HG02610 (cell line): ENCODE data around the gene MARCHF6.
A peak's percentile ranks its signal among the peaks of the same experiment; 100 is the strongest.
"Not testable (repeated sequence)": the region's sequence is repeated elsewhere in the genome, so short reads cannot be mapped to it uniquely, and the experiment has no call there.

Source experiments
- ATAC-seq: cut with Tn5 transposase; IDR thresholded peaks from one replicate; pipeline ENCODE4 v1.9.1; 2021; ENCODE audit warnings: mild to moderate bottlenecking, moderate library complexity; ENCODE audit not compliant: unreplicated experiment

MARCHF6 gene

DNA sequence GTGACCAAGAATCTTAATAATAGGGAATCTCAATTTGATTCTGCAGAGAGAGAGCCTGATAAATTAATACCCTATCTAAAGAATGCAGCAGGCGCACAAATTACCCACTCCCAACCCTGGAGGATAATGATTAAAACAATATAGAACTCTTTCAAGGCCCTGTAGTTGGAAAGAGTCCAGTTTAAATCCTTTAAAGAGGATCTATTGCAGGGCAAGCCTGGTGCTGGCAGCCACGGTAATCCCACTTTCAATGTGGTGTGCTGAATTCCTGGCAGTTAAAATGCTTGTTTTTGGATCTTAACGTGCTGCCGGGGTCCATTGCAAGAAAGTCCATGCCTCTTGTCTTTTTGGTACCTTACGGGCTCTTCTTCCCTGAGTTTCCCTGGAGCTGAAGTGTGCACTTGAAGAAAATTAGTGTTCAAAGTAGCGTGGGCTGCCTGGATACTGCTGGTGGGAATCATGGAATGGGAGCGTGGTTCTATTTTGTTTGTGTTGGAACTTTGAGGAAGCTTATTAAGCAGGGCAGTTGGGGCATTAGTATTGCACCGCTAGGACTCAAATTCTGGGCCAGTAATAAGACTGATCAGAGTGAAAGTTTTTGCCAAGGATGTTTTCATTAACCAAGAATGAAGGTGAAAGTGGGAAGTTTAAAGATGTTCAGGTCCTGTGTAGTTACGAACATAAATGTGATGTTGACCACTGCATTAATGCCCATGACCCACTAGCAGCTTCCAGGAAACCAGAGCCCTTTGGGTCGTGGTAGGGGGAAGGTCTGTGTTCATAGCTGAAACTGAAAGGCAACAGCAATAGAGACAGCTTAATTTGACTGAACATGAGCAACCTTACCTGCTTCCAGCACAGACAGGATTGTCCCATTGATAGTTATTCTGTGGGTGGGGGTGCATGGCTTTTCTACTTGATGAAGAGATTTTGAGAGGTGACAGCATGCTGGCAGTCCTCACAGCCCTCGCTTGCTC lies 20.8 kb downstream of the MARCHF6 start:
- peak; percentile 60 for ATAC-seq

DNA sequence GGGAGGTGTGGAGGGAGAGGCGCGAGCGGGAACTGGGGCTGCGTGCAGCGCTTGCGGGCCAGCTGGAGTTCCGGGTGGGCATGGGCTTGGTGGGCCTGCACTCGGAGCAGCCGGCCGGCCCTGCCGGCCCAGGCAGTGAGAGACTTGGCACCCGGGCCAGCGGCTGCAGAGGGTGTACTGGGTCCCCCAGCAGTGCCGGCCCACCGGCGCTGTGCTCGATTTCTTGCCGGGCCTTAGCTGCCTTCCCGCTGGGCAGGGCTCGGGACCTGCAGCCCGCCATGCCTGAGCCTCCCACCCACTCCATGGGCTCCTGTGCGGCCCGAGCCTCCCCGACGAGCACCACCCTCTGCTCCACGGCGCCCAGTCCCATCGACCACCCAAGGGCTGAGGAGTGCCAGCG lies 21.7 kb downstream of the MARCHF6 start:
- not testable (repeated sequence) for ATAC-seq

DNA sequence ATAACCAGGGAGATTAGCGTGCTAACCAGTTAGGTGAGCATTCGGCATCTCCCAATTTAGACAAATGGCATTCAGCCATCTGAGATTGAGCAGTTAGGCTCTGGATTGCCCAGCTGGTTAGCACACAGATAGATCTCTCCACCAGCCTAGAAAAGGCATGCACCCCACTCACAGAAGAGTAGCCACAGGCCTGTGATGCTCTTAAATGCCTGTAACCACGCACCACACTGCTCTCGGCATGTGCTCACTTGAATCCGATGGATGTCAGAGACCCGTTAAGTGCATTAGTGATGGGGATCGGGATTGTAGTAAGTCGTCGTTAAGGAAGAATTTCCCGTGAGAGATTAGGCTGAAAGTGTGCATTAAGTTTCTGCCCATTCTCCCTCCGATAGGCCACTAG lies 23.0 kb downstream of the MARCHF6 start:
- no peak for ATAC-seq

DNA sequence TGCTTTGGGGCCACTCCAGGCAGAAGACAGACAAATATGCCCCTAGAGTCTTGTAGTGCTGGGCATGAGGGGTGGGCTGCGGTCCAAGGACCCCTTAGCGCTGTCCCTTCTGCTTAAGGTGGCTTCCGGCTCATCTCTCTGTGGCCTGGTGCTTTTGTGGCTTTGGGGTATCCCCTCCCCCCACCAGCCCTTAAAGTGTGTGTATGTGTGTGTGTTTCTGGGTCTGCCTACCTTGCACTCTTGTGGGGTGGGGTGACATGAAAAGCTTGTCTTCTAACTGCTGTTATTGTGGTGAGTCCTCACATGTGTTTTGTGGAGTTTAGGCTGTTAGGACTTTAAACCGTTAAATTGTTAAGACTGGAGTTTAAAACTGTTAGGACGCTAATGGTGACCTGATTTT lies 23.6 kb downstream of the MARCHF6 start:
- no peak for ATAC-seq

DNA sequence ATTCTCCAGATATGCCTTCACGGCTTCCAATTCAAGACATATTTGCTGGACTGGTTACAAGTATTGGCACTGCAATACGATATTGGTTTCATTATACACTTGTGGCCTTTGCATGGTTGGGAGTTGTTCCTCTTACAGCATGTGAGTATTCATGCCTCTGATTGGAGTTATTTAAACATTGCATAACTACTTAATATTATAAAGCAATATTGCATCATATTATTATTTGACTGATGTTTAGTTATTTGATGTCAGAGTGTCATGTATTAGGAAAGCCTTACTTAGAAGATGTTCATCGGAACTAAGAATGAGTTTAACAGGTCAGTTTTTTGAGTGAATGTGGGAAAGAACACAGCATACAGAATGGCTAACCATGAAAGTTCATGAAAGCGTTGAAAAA lies 28.3 kb downstream of the MARCHF6 start:
- ATAC-seq = no peak

DNA sequence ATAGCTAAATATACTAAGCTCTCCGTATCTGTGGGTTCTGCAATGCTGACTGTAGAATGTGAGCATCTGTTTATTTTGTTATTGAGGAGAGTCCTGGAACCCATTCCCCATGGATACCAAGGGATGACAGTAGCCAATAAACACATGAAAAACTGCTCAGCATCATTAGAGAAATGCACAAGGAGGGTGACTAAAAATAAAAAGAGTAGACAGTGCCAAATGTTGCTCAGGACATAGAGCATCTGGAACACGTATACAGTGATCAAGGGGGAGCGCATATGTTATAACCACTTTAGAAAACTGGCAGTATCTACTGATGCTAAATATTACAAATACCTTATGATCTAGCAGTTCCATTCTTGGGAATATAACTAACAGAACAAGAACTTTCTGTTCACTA lies 31.0 kb downstream of the MARCHF6 start:
- ATAC-seq = no peak

DNA sequence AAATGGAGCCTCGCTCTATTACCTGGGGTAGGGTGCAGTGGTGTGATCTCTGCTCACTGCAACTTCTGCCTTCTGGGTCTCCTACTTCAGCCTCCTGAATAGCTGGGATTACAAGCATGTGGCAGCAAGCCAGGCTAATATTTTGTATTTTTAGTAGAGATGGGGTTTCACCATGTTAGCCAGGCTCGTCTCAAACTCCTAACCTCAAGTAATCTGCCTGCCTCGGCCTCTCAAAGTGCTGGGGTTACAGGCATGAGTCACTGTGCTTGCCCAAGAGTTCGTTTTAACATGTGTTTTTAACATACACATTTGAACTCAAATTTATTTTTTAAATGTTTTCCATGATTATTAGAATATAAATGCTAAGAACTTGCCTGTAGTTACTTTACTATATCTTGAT lies 34.2 kb downstream of the MARCHF6 start:
- no peak for ATAC-seq

DNA sequence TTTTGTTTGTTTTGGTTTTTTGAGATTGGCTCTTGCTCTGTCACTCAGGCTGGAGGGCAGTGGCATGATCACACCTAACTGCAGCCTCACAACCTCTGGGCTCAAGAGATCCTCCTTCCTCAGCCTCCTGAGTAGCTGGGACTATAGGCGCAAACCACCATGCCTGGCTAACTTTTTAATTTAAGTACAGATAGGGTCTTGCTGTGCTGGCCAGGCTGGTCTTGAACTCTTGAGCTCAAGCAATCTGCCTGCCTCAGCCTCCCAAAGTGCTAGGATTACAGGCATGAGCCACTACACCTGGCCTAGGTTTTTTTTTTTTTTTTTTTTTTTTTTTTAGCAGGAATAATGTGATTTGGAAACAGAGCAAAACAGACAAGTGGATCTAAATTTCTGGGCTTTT lies 37.6 kb downstream of the MARCHF6 start:
- ATAC-seq = no peak

DNA sequence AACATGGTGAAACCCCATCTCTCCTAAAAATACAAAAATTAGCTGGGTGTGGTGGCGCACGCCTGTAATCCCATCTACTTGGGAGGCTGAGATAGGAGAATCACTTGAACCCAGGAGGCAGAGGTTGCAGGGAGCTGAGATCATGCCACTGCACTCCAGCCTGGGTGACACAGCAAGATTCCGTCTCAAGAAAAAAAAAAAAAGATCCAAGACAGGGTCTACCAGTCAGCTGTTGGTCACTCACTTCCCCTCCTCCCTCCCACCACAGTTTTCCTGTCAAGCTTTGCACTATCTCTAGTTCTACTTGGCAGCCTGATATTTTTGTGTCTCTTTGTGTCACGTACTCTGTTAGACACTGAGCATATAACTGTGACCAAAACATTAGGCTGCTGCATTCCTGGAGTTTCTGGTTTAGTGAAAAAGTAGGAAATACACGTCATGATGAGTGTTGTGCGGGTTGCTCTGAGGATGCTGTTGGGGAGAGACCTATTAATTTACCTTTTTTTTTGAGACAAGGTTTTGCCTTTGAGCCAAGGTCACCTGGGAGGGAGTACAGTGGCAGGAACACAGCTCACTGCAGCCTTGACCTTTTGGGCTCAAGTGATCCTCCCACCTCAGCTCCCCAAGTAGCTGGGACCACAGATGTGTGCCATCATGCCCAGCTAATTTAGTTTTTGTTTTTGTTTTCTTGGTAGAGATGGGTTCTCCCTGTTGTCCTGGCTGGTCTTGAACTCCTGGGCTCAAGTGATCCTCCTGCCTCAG lies 39.3 kb downstream of the MARCHF6 start:
- ATAC-seq = not testable (repeated sequence)

DNA sequence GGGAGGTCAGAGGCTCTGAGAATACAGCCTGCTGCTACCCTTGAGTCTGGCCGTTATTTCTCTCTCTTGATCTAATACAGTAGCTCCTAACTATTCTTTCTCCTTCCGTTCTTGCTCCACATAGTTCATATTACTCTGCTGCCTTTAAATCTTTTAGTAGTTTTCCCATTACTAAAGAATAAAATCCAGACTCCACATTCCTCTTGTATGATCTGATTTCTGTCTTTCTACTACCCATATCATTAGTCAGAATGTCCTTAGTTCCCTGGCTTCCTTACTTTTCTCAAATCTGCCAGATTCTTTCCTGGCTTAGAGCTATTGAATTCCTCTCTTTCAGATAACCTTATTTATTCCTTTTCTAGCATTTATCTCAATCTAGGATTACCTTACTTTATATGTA lies 40.0 kb downstream of the MARCHF6 start:
- ATAC-seq = no peak

DNA sequence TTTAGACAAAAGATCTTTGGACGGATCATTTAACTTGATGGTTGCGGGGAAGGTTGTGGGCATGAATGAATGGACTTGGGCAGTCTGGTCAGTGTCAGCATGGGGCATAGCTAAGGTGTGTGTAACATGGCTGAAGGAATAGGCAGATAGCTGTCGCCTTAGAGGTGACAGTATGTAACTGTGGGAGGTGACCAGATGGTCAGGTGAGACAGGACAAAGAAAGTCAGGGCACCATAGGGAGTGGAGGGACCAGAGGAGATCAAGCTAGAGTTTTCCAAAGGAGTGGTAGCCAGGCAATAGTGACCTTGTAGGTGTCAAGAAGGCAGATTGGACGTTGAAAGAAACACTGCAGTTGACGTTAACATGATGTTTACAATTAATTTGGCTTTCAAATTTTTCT lies 43.1 kb downstream of the MARCHF6 start:
- no peak for ATAC-seq

DNA sequence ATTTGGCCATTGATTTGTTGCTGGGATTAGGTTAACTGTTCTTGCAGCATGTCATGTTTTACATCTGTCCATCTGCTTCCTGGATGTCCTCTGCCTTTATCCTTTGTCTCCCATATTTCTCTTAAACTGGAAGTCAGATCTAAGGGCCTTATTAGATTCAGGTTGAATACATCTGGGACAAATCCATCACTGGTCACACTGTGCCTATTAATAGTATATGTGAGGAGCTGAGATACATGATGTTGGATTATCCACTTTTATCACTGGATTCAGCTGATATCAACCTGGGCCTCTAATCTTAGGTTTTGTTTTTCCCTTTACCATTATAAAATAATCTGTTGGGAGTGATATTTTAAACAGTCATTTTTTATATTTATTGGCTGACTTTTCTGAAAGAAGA lies 46.3 kb downstream of the MARCHF6 start:
- ATAC-seq = no peak

DNA sequence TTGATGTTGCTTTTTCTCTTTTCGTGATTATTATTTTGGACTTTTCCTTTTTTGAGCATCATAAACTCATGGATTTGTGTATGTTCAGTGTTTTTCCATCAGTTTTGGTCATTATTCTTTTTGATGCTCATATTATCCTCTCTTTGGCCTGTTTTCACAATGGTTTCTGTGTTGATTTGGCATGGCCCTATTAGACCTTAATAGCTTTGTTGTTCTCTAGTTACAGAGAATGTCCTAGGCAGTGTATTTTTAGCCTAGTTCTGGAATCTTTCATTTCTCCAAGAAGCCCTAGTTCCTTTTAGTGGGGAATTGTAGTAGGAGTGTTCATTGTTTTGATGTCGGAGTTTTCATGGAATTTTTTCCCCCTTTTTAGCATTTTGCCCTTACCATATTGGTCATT lies 46.9 kb downstream of the MARCHF6 start:
- ATAC-seq = no peak

DNA sequence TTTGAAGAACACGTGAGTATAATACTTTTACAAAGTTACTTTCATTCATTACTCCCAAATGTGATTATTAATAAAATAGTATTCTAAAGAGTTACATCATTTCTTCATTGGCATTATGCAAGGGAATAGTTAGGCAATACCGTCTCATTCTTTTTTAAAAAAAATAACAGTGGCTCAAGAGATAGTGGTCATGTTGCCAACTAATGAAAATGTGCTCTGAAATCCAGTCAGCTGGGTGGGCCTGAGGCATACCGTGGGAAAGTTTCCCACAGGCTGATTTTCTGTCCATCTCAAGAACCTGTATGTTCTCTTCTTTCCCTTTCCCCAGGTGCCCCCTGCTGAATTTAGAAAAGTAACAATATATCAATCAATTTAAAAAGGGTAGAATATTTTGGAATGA lies 47.3 kb downstream of the MARCHF6 start:
- no peak for ATAC-seq

DNA sequence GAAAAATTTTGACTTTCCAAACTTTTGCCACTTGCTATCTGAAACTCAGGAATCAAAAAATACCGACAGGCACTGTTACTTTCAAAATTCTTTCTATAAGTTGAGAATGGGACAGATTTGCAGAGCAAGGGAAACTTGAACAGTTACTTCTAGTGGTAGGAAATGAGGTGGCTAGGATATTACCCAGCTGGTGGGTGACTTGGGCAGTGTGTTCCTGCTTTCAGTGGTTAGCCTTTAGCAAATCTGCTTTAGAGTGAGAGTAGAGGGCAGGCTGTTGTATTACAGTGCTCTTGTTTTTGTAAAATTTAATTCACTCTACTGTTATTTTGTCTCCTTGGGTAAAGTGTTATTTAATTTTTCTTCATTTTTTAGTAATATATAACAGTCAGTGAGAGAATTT lies 48.0 kb downstream of the MARCHF6 start:
- ATAC-seq = peak; percentile 90
